BJ (cell line): ENCODE measurements around the gene INO80C. TPM values are rescaled to one million over a fixed set of nuclear protein-coding genes. Genes with fewer than 3 reads are reported as not detected.

Source experiments
- CTCF ChIA-PET: fragments of 350-600 bp; formaldehyde crosslinking; extraction: SDS; loops from one replicate; lab custom pipeline; 2021; ENCODE audit warnings: antibody characterized with exemption, inconsistent platforms; lab: Yijun Ruan, JAX
- POLR2A ChIA-PET: fragments of 300-600 bp; sonication (Branson Sonifier 250); formaldehyde crosslinking; extraction: SDS; loops from one replicate; lab custom pipeline; 2021; ENCODE audit warnings: antibody characterized with exemption; lab: Charles Lee
- DNase-seq: peaks from one replicate; pipeline ENCODE4 v3.0.0-alpha.2; 2011; ENCODE audit warnings: low read depth
- H3K27me3 ChIP-seq: 2 replicates; pipeline ENCODE4 v1.6.0; 2011; ENCODE audit warnings: low read length; ENCODE audit not compliant: control insufficient read depth, insufficient read depth
- H3K36me3 ChIP-seq: 2 replicates; pipeline ENCODE4 v1.5.1; 2011; ENCODE audit warnings: low read length; ENCODE audit not compliant: control insufficient read depth, insufficient read depth
- H3K4me3 ChIP-seq: 2 replicates; pipeline ENCODE4 v1.5.1; 2011; ENCODE audit warnings: low read depth, mild to moderate bottlenecking, control low read depth, low read length
- polyA plus RNA-seq: library from polyadenylated mRNA; depleted of rRNA; stranded (reverse); fragments of >200 nt; gene quantifications from 2 replicates; pipeline ENCODE4 v1.2.3, GENCODE V29; 2011
- TF ChIP-seq, protein P1 (sequence below): IDR thresholded peaks from 2 replicates; pipeline ENCODE4 v1.5.1; 2011; ENCODE audit warnings: low read depth, mild to moderate bottlenecking, control low read depth, inconsistent platforms, low read length, moderate library complexity; ENCODE audit not compliant: insufficient read depth

Gene INO80C
- polyA plus RNA-seq, 1 experiment, result 8.3 TPM

GRCh38 chr18:35533916-35534405, 36.2 kb upstream of the INO80C start:
- Histone ChIP-seq H3K36me3 (no peaks in the 10 kb centered on the region), H3K4me3 (no peak overlapping the region), H3K27me3 (0 out of 2 replicates have a peak, but pooled peaks cover under 1% of the 10 kb centered on the region)
- TF ChIP-seq, protein P1, sequence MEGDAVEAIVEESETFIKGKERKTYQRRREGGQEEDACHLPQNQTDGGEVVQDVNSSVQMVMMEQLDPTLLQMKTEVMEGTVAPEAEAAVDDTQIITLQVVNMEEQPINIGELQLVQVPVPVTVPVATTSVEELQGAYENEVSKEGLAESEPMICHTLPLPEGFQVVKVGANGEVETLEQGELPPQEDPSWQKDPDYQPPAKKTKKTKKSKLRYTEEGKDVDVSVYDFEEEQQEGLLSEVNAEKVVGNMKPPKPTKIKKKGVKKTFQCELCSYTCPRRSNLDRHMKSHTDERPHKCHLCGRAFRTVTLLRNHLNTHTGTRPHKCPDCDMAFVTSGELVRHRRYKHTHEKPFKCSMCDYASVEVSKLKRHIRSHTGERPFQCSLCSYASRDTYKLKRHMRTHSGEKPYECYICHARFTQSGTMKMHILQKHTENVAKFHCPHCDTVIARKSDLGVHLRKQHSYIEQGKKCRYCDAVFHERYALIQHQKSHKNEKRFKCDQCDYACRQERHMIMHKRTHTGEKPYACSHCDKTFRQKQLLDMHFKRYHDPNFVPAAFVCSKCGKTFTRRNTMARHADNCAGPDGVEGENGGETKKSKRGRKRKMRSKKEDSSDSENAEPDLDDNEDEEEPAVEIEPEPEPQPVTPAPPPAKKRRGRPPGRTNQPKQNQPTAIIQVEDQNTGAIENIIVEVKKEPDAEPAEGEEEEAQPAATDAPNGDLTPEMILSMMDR, result no peak
- ChIA-PET CTCF (no interaction called here), POLR2A (no interaction called here)
- DNase-seq, result no peak

DNA sequence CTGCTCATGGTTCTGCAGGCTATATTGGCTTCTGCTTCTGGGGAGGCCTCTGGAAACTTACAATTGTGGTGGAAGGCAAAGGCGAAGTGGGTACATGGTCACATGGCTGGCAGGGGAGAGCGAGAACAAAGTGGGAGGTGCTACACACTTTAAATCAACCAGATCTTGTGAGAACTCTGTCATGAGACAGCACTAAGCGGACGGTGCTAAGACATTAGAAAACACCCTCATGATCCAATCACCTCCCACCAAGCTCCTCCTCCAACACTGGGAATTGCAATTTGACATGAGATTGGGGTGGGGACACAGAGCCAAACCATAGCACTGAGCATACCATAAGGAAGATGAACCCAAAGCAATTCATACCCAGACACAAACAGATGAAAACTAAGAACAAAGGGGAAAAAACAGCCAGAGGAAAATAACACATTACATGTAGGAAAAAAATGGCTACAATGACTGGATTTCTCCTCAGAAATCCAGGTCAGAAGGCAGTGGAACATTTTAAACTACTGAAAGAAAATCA, 31.1 kb upstream of the INO80C start:
- H3K27me3 ChIP-seq, result 0 out of 2 replicates have a peak, but pooled peaks cover 1% of the 10 kb centered on the region
- no peaks in the 10 kb centered on the region for H3K36me3 ChIP-seq
- POLR2A ChIA-PET, result no interaction called here
- H3K4me3 ChIP-seq, result no peak overlapping the region
- no peak for DNase-seq
- TF ChIP-seq, protein P1, result no peak
- CTCF ChIA-PET, result no interaction called here

GRCh38 chr18:35526495-35527059, 28.8 kb upstream of the INO80C start:
- Histone ChIP-seq H3K4me3 (no peak overlapping the region), H3K27me3 (0 out of 2 replicates have a peak, but pooled peaks cover 1% of the 10 kb centered on the region), H3K36me3 (no peaks in the 10 kb centered on the region)
- ChIA-PET CTCF (interaction anchor here (0.8 to 1.6 kb wide), 2 partner anchors 57 to 140 kb away, joined by 3 to 4 read pairs; no protein-coding TSS in a partner anchor), POLR2A (no interaction called here)
- TF ChIP-seq, protein P1, result no peak
- no peak for DNase-seq

GRCh38 chr18:35525795-35526494, 28.2 kb upstream of the INO80C start:
- ChIA-PET POLR2A (no interaction called here), CTCF (interaction anchor here (0.8 to 1.6 kb wide), 2 partner anchors 56 to 140 kb away, joined by 3 to 4 read pairs; no protein-coding TSS in a partner anchor)
- Histone ChIP-seq H3K27me3 (0 out of 2 replicates have a peak, but pooled peaks cover 1% of the 10 kb centered on the region), H3K36me3 (no peaks in the 10 kb centered on the region), H3K4me3 (no peak overlapping the region)
- TF ChIP-seq, protein P1, result no peak
- no peak for DNase-seq

GRCh38 chr18:35524226-35524625, 26.5 kb upstream of the INO80C start:
- TF ChIP-seq, protein P1, result no peak

More at GRCh38 chr18:35524226-35524625, 26.5 kb upstream of the INO80C start:
- CTCF ChIA-PET, result interaction anchor here (1.0 kb wide), 1 partner anchor 9 kb away, joined by 5 read pairs; no protein-coding TSS in a partner anchor
- H3K27me3 ChIP-seq, result 0 out of 2 replicates have a peak, but pooled peaks cover 1% of the 10 kb centered on the region
- no peaks in the 10 kb centered on the region for H3K36me3 ChIP-seq
- H3K4me3 ChIP-seq, result no peak overlapping the region
- POLR2A ChIA-PET, result no interaction called here
- DNase-seq, result no peak
